Transverse colon (tissue), 4 donors: Measurements from ENCODE around the gene HRK.

Experiments used
- POLR2A ChIP-seq: fragments of 450-650 bp; IDR thresholded peaks from one replicate; pipeline ENCODE4 v1.6.1; 2016; ENCODE audit warnings: antibody characterized with exemption, mild to moderate bottlenecking, moderate library complexity
- POLR2AphosphoS5 ChIP-seq, 3 donors: sonication (generic); formaldehyde crosslinking; IDR thresholded peaks; one replicate each; pipeline ENCODE4 v1.6.1; 2016; ENCODE audit warnings: antibody characterized with exemption in 3 of 3
- TF ChIP-seq, protein P1 (sequence below), 5 experiments: fragments of 200-600 bp in 3 of 5; fragments of 450-650 bp in 2 of 5; sonication (generic) in 3 of 5; IDR thresholded peaks; 1 replicate in 2 of 5; 2 replicates in 3 of 5; pipeline ENCODE4 v1.5.1; 2016 to 2017; ENCODE audit warnings: antibody characterized with exemption in 5 of 5, inconsistent platforms in 3 of 5, mild to moderate bottlenecking in 2 of 5, moderate library complexity in 1 of 5

DNA sequence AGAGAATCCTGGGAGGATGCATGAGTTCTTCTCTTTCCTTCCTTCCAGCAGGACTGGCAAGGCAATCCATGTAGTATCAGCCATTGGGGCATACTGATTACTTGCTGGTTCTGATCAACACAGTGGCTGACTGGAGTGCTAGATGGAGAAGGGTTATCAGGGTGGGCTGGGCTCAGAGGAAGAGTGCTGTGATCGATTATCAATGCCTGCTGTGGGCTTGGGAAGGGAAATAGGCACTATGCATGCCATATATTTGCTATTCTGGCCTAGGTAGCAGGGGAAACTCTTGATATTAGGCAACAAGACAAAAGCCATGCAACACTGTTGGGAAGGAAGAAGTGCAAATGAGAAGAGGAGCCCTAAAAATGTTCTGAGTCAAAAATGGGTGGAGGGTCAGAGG is 45.8 kb downstream of the HRK start:
- TF ChIP-seq, protein P1, sequence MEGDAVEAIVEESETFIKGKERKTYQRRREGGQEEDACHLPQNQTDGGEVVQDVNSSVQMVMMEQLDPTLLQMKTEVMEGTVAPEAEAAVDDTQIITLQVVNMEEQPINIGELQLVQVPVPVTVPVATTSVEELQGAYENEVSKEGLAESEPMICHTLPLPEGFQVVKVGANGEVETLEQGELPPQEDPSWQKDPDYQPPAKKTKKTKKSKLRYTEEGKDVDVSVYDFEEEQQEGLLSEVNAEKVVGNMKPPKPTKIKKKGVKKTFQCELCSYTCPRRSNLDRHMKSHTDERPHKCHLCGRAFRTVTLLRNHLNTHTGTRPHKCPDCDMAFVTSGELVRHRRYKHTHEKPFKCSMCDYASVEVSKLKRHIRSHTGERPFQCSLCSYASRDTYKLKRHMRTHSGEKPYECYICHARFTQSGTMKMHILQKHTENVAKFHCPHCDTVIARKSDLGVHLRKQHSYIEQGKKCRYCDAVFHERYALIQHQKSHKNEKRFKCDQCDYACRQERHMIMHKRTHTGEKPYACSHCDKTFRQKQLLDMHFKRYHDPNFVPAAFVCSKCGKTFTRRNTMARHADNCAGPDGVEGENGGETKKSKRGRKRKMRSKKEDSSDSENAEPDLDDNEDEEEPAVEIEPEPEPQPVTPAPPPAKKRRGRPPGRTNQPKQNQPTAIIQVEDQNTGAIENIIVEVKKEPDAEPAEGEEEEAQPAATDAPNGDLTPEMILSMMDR (IDR thresholded peaks at IDR 0.05), result no peak
- TF ChIP-seq POLR2AphosphoS5 (IDR thresholded peaks at IDR 0.05), result no peak
- no peak for TF ChIP-seq POLR2A
